Mesendoderm (in vitro differentiated cells): ENCODE data around the gene SSC5D.

Source experiments
- DNase-seq: peaks from one replicate; pipeline ENCODE4 v3.0.0; 2013
- H2AK5ac ChIP-seq: 2 replicates; pipeline ENCODE4 v1.6.1; 2013; ENCODE audit warnings: low read length, inconsistent platforms
- H2BK120ac ChIP-seq: 2 replicates; pipeline ENCODE4 v1.6.1; 2013; ENCODE audit warnings: low read depth, mild to moderate bottlenecking, low read length, moderate library complexity, mixed read lengths
- H2BK15ac ChIP-seq: replicated peaks from 2 replicates; pipeline ENCODE4 v1.6.1; 2013; ENCODE audit warnings: low read depth, mild to moderate bottlenecking, moderate library complexity
- H2BK5ac ChIP-seq: 2 replicates; pipeline ENCODE4 v1.6.1; 2013; ENCODE audit warnings: low read length, inconsistent platforms
- H3K18ac ChIP-seq: 2 replicates; pipeline ENCODE4 v1.6.1; 2013; ENCODE audit warnings: mild to moderate bottlenecking, low read length, mixed read lengths
- H3K23ac ChIP-seq: one replicate; pipeline ENCODE4 v1.6.1; 2013; ENCODE audit warnings: low read length
- H3K27ac ChIP-seq: 2 replicates; pipeline ENCODE4 v1.5.1; 2013; ENCODE audit warnings: low read depth, mild to moderate bottlenecking, inconsistent platforms, low read length, moderate library complexity
- H3K27me3 ChIP-seq: 2 replicates; pipeline ENCODE4 v1.6.1; 2013; ENCODE audit warnings: low read length, control low read depth, mild to moderate bottlenecking, inconsistent platforms; ENCODE audit not compliant: insufficient read depth, poor library complexity
- H3K36me3 ChIP-seq: 2 replicates; pipeline ENCODE4 v1.6.1; 2013; ENCODE audit warnings: low read length, inconsistent platforms; ENCODE audit not compliant: control insufficient read depth, insufficient read depth
- H3K4ac ChIP-seq: one replicate; pipeline ENCODE4 v1.6.1; 2013; ENCODE audit warnings: low read depth, mild to moderate bottlenecking, low read length, moderate library complexity
- H3K4me1 ChIP-seq: 2 replicates; pipeline ENCODE4 v1.6.1; 2013; ENCODE audit warnings: low read depth, low read length, inconsistent platforms; ENCODE audit not compliant: control insufficient read depth
- H3K4me2 ChIP-seq: 2 replicates; pipeline ENCODE4 v1.6.1; 2013; ENCODE audit warnings: low read length
- H3K4me3 ChIP-seq: 2 replicates; pipeline ENCODE4 v1.5.1; 2013; ENCODE audit warnings: mild to moderate bottlenecking, low read length
- H3K56ac ChIP-seq: one replicate; pipeline ENCODE4 v1.6.1; 2013; ENCODE audit warnings: low read length
- H3K79me1 ChIP-seq: 2 replicates; pipeline ENCODE4 v1.6.1; 2013; ENCODE audit warnings: low read length, inconsistent platforms
- H3K79me2 ChIP-seq: 2 replicates; pipeline ENCODE4 v1.6.1; 2013; ENCODE audit warnings: mild to moderate bottlenecking, low read length; ENCODE audit not compliant: control insufficient read depth, insufficient read depth
- H3K9ac ChIP-seq: 2 replicates; pipeline ENCODE4 v1.6.1; 2013; ENCODE audit warnings: low read length, inconsistent platforms
- H4K5ac ChIP-seq: one replicate; pipeline ENCODE4 v1.6.1; 2013; ENCODE audit warnings: low read length
- H4K8ac ChIP-seq: one replicate; pipeline ENCODE4 v1.6.1; 2013; ENCODE audit warnings: low read depth, mild to moderate bottlenecking, control low read depth, low read length, moderate library complexity
- WGBS: extraction: QIAGEN DNeasy Blood & Tissue Kit; methylation state at CpG from one replicate; pipeline ENCODE4 v1.1.7; 2013; ENCODE audit warnings: low lambda C conversion rate, missing lambda C conversion rate; ENCODE audit not compliant: insufficient coverage; ENCODE audit errors: extremely low coverage; 5-methylcytosine and 5-hydroxymethylcytosine counted together

The SSC5D gene

DNA sequence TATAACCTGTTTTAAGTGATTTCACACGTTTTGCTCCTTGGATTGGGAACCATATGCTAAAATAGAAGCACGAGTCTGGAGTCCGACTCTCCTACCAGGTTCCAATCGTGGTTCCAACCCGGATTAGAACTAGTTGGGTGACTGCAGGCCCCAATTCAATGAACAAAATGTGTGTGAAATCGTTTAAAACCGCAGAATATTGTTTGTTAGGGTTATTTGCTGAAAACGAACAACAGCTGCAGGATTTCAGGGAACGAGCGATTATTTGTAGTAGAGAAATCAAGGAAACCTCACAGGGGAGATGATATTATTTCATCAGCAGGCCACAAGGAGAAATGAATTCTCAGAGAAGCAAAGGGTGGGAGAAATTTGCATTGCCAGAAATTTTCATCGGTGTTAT is 16.7 kb downstream of the SSC5D start:
- WGBS, result no CpG with 5 or more reads among the region's 11 CpGs
- no peak overlapping the region for H3K4me2 ChIP-seq
- no peaks in the 10 kb centered on the region for H3K4me1 ChIP-seq
- no peak overlapping the region for H3K27ac ChIP-seq
- no peaks in the 10 kb centered on the region for H3K79me1 ChIP-seq
- H2BK15ac ChIP-seq, result no peak overlapping the region
- no peak overlapping the region for H3K4me3 ChIP-seq
- no peak overlapping the region for H2AK5ac ChIP-seq
- H3K56ac ChIP-seq, result no peak overlapping the region
- H3K9ac ChIP-seq, result no peak overlapping the region
- no peak overlapping the region for H4K8ac ChIP-seq
- H3K79me2 ChIP-seq, result no peaks in the 10 kb centered on the region
- no peak for DNase-seq
- no peaks in the 10 kb centered on the region for H3K36me3 ChIP-seq
- no peak overlapping the region for H3K23ac ChIP-seq
- H2BK5ac ChIP-seq, result no peak overlapping the region
- H3K18ac ChIP-seq, result no peak overlapping the region
- peaks cover 2% of the 10 kb centered on the region for H3K27me3 ChIP-seq
- no peak overlapping the region for H2BK120ac ChIP-seq
- no peak overlapping the region for H3K4ac ChIP-seq
- no peak overlapping the region for H4K5ac ChIP-seq

DNA sequence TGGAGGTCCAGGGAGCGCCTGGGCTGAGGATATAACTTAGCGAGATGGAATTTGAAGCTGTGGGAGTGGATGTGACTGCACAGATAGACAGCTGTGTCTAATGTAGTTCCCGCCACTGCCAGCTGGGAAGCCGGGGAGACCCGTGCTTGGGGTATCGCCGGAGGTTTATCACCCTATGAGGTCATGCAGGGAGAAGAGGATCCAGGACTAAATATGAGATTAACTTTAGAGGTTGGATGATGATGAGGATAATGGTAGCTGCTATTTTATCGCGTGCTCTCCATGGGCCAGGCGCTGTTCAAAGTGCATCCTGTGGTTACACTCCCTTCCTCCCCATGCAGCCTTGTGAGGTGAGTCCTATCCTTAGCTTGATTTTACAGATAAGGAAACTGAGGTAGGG is 19.9 kb downstream of the SSC5D start:
- no peak overlapping the region for H2BK5ac ChIP-seq
- no CpG with 5 or more reads among the region's 10 CpGs for WGBS
- H3K4me3 ChIP-seq, result no peak overlapping the region
- no peak overlapping the region for H3K4ac ChIP-seq
- no peak overlapping the region for H4K8ac ChIP-seq
- no peak overlapping the region for H3K56ac ChIP-seq
- H3K4me2 ChIP-seq, result no peak overlapping the region
- no peak overlapping the region for H3K9ac ChIP-seq
- no peak overlapping the region for H4K5ac ChIP-seq
- H3K36me3 ChIP-seq, result no peaks in the 10 kb centered on the region
- DNase-seq, result no peak
- peaks cover 2% of the 10 kb centered on the region for H3K27me3 ChIP-seq
- no peak overlapping the region for H3K27ac ChIP-seq
- H2BK120ac ChIP-seq, result no peak overlapping the region
- no peaks in the 10 kb centered on the region for H3K79me2 ChIP-seq
- no peaks in the 10 kb centered on the region for H3K79me1 ChIP-seq
- no peak overlapping the region for H2AK5ac ChIP-seq
- H3K18ac ChIP-seq, result no peak overlapping the region
- H3K4me1 ChIP-seq, result no peaks in the 10 kb centered on the region
- H3K23ac ChIP-seq, result no peak overlapping the region
- no peak overlapping the region for H2BK15ac ChIP-seq

DNA sequence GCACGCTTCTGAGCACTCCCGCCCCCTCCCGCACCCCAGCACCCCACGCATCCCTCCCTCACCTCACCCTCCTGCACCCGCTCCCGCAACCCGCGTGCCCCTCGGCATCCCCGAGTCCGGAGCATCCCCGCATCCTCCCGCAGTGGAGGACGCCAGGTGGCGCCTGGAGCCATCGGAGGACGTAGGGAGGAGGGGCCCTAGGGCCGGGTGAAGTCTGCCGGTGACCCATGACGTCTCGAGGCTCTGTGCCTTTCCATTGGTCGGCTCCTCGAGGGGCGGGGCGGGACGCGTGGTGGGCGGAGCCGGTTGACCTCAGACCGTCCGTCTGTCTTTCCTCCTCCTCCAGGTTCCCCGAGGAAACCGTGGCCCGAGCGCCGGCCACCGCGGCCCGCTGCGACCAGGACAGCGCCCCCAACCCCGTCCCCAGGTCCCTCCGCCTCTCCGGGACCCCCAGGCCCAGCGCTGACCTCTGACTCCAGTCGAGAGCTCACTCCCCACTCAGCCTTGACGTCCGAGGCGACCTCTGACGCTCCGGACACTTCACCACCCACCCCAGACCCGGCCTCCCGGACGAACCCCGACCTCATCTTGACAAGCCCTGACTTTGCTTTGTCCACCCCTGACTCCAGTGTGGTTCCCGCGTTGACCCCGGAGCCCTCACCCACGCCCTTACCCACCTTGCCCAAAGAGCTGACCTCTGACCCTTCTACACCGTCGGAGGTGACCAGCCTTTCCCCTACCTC is 28.8 kb downstream of the SSC5D start:
- no peak overlapping the region for H3K18ac ChIP-seq
- H4K8ac ChIP-seq, result no peak overlapping the region
- peak overlapping the region; percentile 70 for H3K56ac ChIP-seq
- no peaks in the 10 kb centered on the region for H3K27me3 ChIP-seq
- H4K5ac ChIP-seq, result no peak overlapping the region
- H3K9ac ChIP-seq, result peak overlapping the region; percentile 47
- no peak overlapping the region for H3K4ac ChIP-seq
- H3K27ac ChIP-seq, result no peak overlapping the region
- H3K4me1 ChIP-seq, result no peaks in the 10 kb centered on the region
- H2BK120ac ChIP-seq, result no peak overlapping the region
- no peak overlapping the region for H3K4me2 ChIP-seq
- H2BK15ac ChIP-seq, result no peak overlapping the region
- H3K4me3 ChIP-seq, result no peak overlapping the region
- no peaks in the 10 kb centered on the region for H3K36me3 ChIP-seq
- no peak overlapping the region for H2AK5ac ChIP-seq
- no peaks in the 10 kb centered on the region for H3K79me1 ChIP-seq
- no peaks in the 10 kb centered on the region for H3K79me2 ChIP-seq
- WGBS, result no CpG with 5 or more reads among the region's 61 CpGs
- DNase-seq, result peak; percentile 92
- no peak overlapping the region for H3K23ac ChIP-seq
- no peak overlapping the region for H2BK5ac ChIP-seq

- no CpG with 5 or more reads among the region's 10 CpGs for WGBS
- H4K8ac ChIP-seq, result no peak overlapping the region
- no peak overlapping the region for H3K4me3 ChIP-seq
- no peak overlapping the region for H2BK120ac ChIP-seq
- no peak overlapping the region for H4K5ac ChIP-seq
- no peak overlapping the region for H3K4ac ChIP-seq
- no peaks in the 10 kb centered on the region for H3K79me1 ChIP-seq
- H3K36me3 ChIP-seq, result no peaks in the 10 kb centered on the region
- no peak overlapping the region for H3K56ac ChIP-seq
- DNase-seq, result no peak
- H3K4me2 ChIP-seq, result no peak overlapping the region
- H3K23ac ChIP-seq, result no peak overlapping the region
- H3K4me1 ChIP-seq, result no peaks in the 10 kb centered on the region
- no peaks in the 10 kb centered on the region for H3K79me2 ChIP-seq
- H3K9ac ChIP-seq, result no peak overlapping the region
- H2AK5ac ChIP-seq, result no peak overlapping the region
- H3K18ac ChIP-seq, result no peak overlapping the region
- H2BK5ac ChIP-seq, result no peak overlapping the region
- no peaks in the 10 kb centered on the region for H3K27me3 ChIP-seq
- H3K27ac ChIP-seq, result no peak overlapping the region
- H2BK15ac ChIP-seq, result no peak overlapping the region
Measured at GRCh38 chr19:55519451-55520311, 31.4 kb downstream of the SSC5D start.

DNA sequence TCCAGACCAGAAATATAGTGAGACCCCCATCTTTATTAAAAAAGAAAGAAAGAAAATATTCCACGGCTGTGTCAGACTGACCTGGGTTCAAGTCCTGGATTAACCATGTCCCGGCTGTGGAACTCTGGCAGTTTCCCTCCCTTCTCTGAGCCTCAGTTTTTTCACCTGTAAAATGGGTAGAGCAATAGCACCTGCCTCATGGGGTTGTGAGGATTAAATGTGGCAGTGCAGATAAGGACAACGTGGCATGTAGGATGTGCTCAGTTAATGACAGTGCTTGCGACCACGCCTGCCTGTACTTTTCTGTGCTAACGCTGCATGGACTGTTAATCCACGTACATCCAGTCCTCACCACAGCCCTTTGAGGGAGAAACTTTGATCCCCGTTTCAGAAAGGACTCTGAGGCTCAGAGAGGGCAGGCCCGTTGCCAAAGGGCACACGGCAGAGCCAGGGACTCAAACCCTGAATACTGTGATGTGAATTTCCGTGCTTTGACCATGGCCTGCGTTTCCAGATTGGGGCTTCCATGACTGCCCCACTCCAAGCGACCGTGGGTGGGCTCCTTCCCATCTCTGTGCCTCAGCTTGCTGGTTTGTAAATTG is 32.6 kb downstream of the SSC5D start:
- no peak overlapping the region for H3K23ac ChIP-seq
- no peak overlapping the region for H3K9ac ChIP-seq
- H3K56ac ChIP-seq, result no peak overlapping the region
- H4K8ac ChIP-seq, result no peak overlapping the region
- no peak overlapping the region for H2AK5ac ChIP-seq
- H2BK120ac ChIP-seq, result no peak overlapping the region
- no peak overlapping the region for H2BK5ac ChIP-seq
- no CpG with 5 or more reads among the region's 14 CpGs for WGBS
- no peaks in the 10 kb centered on the region for H3K27me3 ChIP-seq
- H2BK15ac ChIP-seq, result no peak overlapping the region
- H3K18ac ChIP-seq, result no peak overlapping the region
- no peak overlapping the region for H3K4ac ChIP-seq
- H3K4me3 ChIP-seq, result no peak overlapping the region
- no peaks in the 10 kb centered on the region for H3K4me1 ChIP-seq
- H3K79me2 ChIP-seq, result no peaks in the 10 kb centered on the region
- H3K27ac ChIP-seq, result no peak overlapping the region
- no peaks in the 10 kb centered on the region for H3K36me3 ChIP-seq
- no peak overlapping the region for H4K5ac ChIP-seq
- H3K79me1 ChIP-seq, result no peaks in the 10 kb centered on the region
- DNase-seq, result no peak
- H3K4me2 ChIP-seq, result no peak overlapping the region
